Sciatic nerve (tissue), 2 donors: ENCODE results near the gene FEM1B. TPM values are rescaled to one million over a fixed set of nuclear protein-coding genes. Genes with fewer than 3 reads are reported as not detected.

ENCODE experiments used
- ATAC-seq: fragments of 200-7000 bp; cut with Tn5 transposase; one replicate; pipeline ENCODE4 v1.9.1; 2020; ENCODE audit warnings: mild to moderate bottlenecking, moderate library complexity
- DNase-seq: peaks from one replicate; pipeline ENCODE4 v3.0.0-alpha.2; 2020; ENCODE audit warnings: low spot score
- intact Hi-C: fragments of 100-400 bp; cut with DNase I; formaldehyde crosslinking; loops from one replicate; pipeline ENCODE4 v1.14.2; 2022
- total RNA-seq: library from RNA; stranded (reverse); fragmentation: NEBNext Ultra II Directional; extraction: Animal tissue kit (Norgen Biotek cat#: 25700); gene quantifications from one replicate; pipeline ENCODE4 v1.2.1, GENCODE V29; 2021
- donor health status: DM: no; HTN: no; CAD: no.
- donor health status: DM: no; HTN: no; CAD: no.

FEM1B gene
- total RNA-seq, 1 donor from 2014 or later = 58.0 TPM

DNA sequence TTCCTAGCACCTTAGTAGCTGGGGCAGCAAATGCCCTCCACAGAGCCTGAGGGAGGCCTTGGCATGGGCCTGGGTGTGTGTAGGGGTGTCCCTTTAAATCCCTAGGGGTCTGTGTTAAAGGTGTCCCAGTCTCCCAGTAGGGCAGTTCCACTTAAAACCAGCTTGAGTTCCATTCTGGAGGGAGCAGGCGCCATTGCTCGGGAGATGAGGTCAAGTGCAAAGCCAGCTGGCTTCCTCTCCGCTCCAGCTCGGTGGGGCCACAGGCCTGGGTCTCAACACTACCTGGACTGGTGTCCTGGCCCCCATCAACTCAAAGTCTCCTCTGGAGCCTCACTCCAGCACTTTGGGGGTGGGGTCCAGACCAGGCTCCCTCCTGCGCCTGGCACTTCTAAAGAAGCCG, 25.2 kb downstream of the FEM1B start:
- intact Hi-C loops = loop anchor here (10.0 kb wide), 1 partner anchor 252 kb away; no protein-coding TSS in a partner anchor
- no peak for ATAC-seq
- no peak for DNase-seq

DNA sequence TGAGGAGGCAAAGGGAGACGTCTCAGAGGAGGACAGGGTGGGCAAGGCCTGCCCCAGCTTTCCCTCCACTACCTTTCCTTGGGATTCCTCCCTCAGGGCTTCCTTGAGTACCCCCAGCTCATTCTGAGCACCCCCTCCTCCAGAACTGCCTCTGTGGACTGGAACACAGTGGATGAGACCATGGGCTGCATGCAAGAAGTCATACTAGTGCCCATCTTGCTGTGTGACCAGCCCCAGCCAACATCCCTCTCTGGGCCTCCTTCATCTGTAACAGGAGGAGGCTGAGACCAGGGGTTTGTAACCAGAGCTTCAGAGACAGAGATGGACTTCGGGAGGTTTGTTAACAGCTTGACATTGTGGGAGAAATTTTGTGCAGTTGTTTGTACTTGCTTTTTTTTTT, 25.6 kb downstream of the FEM1B start:
- DNase-seq (no peak), ATAC-seq (no peak)
- intact Hi-C loops = loop anchor here (10.0 kb wide), 1 partner anchor 252 kb away; no protein-coding TSS in a partner anchor

DNA sequence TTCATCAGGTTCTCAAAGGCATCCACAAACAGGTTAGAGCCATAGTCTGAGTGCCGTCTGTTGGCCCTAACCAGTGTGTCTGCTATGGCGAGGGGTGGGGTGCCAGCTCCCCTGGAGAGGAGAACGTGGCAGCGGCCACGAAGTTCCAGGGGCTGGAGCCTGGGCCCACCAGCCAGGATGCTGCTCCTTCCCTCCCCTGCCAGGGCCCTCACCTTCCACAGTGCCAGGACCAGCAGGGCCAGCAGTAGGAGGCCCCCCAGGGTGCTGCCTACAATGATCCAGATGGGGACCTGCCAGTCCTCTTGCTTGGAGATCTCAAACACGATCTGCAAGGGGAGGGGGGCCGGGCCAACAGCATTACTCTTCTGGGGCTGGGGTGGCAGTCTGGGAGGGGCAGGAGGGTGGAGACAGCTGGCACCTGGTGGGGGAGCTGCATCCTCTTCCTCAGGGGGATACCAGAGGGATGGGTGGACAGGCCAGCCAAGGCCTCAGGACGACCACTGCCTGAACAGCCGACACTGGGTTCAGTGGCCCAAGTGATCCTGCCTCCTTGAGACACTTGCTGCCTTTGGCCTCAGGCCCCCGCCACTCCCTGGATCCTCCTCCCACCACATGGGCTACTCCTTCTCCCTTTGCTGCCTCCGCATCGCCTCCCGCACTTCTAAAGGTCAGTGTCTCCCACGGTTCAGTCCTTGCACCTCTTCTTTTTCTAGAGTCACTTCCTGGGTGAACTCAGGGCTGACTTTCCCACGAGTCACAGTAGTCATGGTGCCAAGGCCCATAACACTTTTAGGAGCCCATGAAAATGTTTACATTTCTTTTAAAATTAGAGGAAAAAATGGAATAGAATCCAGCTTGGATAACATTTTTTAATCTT, 26.3 kb downstream of the FEM1B start:
- no peak for ATAC-seq

DNA sequence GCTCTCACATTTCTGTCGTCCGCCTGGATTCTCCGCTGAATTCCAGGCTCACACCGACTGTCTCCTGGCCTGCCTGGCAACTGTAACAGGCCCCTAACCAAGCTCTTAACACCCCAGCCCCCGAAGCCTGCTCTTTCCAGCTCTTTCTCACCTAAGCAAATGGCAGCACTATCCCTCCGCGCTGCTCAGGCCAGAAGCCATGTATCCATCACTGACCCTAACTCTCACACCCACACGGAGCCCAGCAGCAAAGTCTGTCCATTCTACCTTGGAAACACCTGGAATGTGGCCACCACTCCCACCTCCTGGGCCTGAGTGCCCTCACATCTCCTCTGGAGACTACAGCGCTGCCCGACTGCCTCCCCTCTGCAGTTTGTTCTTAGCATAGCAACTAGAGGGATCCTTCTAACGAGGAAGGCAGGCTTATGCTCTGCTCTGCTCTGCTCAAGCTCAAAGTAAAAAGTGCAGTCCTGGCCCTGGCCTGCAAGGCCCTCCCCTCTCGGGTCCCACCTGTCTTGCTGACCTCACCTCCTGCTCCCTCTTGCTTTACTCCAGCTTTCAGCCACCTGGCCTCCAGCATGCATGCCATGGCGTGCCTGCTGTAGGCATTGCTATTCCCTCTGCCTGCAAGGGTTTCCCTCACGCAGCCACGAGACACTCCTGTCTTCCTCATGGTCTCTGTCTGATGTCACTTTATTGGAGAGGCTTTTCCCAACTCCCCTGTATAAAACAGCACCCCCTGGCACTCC, 27.2 kb downstream of the FEM1B start:
- intact Hi-C loops = loop anchor here (10.0 kb wide), 1 partner anchor 250 kb away; no protein-coding TSS in a partner anchor
- DNase-seq = no peak

More for the DNA sequence above, 26.3 kb downstream of the FEM1B start:
- DNase-seq = no peak
- intact Hi-C loops = loop anchor here (10.0 kb wide), 1 partner anchor 251 kb away; no protein-coding TSS in a partner anchor

DNA sequence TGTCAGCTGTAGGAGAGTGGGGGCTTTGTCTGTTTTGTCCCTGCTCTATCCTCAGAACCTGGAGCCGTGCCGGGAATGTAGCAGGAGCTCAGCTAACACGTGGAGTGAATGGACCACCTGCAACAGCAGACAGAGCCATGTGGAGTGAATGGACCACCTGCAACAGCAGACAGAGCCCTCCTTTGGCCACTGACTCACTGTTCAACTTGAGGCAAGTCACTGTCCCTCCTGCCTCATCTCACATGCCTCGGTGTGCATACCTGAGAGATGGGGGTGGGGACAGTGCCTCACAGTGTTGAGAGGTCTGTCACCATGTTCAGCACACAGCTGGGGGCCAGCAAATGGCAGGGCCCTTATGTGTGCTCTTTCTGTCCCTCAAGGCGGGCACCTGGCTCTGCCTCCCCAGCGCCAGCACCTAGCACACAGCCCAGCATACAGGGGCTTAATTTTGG, 27.9 kb downstream of the FEM1B start:
- no peak for ATAC-seq
- no peak for DNase-seq
- intact Hi-C loops = loop anchor here (10.0 kb wide), 1 partner anchor 249 kb away; no protein-coding TSS in a partner anchor

More for the DNA sequence above, 27.2 kb downstream of the FEM1B start:
- ATAC-seq = no peak

DNA sequence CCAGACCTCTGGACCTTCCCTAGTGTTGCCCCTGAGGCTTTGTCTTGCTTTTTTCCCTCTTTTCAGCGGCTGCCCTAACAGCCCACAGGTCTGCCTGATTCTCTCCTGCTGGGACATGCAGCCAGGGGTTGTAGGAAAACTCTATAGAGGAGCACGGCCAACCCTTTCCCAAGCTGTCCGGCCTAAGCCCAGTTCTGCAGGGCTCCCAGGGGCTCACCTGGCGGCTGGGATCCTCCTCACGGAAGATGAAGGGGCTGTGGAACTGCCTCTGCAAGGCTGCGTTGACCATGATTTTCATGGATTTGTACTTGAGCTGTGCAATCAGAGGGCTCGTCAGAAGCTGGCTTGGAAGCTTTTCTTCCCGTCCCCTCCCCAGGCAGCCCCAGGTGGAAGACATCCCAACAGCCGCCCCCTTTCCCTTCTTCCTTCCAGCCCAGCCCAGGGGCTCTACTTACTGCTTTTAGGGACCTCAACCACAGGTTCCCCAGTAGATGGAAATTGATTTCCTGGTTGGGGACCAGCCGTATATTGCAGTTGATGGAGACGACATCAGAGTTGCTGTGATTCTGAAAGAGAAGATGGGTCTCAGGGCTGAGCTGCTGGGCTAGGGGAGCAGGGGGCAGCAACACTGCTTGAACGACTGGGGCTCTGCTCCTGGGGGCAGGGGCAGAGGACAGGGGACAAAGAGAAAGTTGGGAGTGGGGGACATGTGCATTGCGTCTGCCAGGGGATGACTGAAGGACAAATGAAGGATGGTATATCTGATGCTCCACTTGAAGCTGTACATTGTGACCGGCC, 29.8 kb downstream of the FEM1B start:
- intact Hi-C loops = loop anchor here (10.0 kb wide), 1 partner anchor 247 kb away; no protein-coding TSS in a partner anchor
- ATAC-seq (no peak), DNase-seq (no peak)

DNA sequence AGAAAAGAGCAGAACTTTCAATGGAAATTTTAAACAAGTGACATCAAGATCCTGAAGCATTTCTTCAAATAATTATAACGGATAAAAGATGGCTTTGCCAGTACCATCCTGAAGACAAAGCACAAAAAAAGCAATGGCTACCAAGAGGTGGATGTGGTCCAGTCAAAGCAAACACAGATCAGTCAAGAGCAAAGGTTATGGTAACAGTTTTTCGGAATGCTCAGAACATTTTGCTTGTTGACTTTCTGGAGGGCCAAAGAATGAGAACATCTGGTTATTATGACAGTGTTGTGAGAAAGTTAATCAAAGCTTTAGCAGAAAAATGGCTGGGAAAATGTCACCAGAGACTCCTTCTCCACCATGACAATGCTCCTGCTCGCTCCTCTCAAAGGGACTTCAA, 31.5 kb downstream of the FEM1B start:
- DNase-seq (no peak), ATAC-seq (peak; percentile 18)
- intact Hi-C loops = loop anchor here (10.0 kb wide), 1 partner anchor 246 kb away; no protein-coding TSS in a partner anchor

DNA sequence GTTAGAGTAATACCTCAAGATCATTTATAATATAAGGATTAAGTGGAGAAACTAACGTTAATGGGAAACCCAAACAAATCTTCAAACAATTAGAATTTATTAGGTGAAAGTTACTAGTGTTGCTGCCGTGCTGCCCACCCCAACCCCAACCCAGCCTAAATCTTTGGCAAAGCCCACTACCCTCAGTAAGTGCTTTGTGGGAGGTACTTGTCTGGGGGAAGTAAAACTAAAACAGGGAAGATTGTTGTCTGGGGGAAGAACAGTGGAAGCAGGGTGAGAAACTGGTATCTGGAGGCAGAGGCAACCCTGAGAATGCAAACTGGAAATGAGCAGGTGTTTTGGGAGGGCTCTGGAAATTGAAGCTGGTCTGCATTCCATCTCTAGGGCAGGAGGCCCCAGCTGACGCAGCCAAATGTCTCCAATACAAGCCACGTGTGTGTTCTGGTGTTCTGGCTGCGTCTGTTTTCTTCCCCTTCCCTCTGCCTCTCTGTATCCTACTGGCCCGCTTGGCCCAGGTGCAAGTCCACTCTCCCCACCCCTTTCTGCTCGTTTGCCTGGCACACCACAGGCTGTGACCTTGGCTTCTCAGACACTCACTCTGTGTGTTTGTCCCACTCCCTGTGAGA, 32.7 kb downstream of the FEM1B start:
- DNase-seq (no peak), ATAC-seq (peak; percentile 51)
- intact Hi-C loops = no loop called here

DNA sequence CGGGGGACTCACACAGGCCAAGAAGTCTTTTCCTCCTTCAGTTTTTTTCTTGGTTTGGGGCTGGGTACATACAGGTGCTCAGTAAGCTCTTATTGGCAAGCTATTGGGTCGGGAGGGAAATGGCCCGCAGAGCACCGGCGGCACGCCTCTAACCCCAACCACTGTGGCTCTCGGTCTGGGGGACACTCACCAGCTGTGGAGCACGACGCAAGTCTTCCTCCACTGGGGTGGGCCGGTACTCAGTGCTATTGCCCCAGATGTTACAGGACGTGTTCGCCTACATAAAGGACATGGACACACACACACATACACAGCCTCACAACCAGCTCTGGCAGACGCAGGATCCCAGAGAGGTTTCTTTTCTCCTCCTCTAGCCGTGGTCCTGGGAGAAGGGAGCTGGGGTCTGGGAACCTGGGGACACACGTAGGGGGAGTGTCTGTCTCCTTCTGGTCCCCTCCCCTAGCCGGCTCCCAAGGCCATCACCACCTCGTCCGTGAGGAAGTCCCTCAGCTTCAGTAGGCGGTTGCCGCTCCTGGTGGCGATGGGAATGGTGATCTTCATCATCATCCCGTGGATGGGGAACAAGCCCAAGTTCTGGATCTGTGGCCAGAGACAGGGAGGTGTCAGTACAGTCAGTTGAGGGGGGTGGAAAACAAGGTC, 33.4 kb downstream of the FEM1B start:
- intact Hi-C loops = no loop called here
- DNase-seq = no peak

DNA sequence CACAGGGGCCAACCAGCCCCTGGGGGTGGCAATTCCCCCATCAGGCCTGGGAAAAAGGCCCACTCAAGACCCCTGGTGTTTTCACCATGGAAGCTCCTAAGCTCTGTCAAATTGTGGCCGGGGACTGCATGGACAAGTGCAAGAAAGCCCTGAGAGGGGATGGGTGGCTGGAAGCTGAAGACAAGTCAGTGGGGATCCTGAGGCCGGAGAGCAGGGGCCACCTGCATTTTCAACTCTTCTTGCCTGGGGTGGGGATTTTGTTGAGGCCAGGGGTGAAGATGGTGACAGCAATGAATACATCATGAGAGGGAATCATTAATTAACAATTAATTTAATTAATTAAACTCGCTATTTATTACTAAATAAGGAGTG, 33.9 kb downstream of the FEM1B start:
- intact Hi-C loops = no loop called here
- DNase-seq = no peak

More for the DNA sequence above, 33.4 kb downstream of the FEM1B start:
- ATAC-seq = no peak

DNA sequence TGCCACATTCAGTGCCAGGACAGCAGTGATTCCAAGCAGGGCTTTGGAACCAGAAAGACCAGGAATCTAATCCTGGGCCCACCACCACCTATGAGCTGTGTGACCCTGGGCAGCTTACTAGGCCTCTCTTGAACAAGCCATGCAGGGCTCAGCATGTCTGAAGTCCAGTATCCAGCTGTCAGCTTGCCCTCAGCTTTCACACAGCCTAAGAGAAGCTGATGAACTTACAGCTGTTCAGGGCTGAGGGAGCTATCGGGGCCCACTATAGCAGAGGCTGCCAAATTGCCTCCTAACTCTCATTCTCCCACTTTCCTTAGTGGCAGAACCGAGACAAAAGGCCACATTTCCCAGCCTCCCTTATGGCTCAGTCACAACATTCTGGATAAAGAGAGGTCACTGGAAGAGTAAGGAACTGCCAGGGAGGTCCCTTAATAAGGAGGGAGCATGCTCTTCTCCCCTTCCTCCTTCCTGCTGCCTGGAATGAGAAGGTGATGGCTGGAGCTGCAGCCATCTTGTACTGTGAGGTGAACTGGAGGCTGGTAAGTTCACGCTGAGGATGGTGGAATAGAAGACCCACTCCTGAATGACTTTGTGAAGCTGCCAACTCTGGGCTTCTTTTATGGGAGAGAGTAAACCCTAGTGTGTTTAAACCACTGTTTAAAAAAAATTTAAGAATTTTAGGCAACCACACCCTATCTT, 34.5 kb downstream of the FEM1B start:
- DNase-seq = no peak
- intact Hi-C loops = no loop called here

More for the DNA sequence above, 33.9 kb downstream of the FEM1B start:
- no peak for ATAC-seq

DNA sequence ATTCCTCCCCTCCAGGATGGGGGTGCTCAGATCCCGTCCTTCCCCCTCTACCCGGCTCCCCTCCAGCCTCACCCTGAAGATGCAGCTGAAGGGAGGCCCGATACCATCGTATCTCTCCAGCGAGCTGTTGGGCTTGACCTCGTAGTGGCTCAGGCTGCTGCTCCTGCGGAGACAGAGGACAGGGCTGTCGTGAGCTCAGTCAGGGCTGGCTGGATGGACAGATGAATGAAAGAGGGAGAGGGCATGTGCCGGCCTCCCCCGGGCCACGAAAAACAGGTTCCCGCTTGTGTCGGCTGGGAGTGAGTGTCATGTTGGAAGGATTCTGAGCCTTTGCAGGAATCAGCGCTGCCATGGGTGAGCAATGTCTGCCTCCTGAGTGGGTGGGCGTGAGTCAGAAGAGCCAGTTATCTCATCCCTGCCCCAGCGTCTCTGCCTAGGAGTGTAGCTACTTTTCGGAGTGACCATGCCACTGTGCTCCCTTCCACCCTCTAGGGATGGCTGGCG, 35.2 kb downstream of the FEM1B start:
- intact Hi-C loops = no loop called here
- DNase-seq (peak; percentile 54), ATAC-seq (no peak)

More for the DNA sequence above, 34.5 kb downstream of the FEM1B start:
- no peak for ATAC-seq

DNA sequence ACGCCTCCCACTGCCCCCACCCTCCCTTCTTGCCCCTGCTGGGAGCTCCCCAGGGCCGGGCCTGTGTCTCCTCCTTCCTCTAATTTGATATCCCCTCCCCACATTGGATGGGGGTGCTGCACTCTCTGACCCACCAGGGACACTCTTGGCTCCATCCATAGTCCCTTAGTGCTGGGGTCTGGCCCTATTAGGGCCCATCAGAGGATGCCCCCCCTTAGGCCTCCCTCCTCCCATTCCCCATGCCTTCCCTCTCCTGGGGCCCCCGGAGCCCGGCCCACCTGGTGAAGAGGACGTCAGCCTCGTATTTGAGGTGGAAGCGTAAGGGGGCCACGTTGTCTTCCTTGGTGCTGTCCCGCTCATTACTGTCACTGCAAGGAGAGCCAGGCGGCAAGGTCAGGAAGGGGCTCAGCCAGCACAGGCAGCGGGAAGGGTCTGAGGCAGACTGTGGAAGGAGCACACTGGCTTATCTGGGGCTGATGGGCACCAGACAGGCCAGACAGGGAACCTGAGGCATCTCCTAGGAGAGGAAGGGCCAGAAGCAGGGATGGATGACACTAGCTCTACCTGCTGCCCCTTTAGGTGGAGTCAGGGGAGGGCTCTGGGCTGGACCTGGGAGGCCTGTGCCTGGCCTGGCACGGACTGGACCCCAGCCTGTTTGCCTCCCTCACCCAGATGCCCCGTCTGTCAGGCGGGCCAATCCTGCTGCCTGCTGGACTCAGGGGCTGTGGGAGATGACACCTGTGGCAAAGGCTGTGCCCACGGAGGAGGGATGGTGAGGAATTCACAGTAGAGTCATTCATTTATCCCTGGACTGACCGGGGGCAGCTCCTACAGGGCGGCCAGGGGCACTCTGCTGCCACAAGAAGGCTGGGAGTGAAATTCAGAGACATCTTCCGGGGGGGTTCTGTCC, 36.2 kb downstream of the FEM1B start:
- ATAC-seq (no peak), DNase-seq (peak; percentile 50)
- intact Hi-C loops = no loop called here

DNA sequence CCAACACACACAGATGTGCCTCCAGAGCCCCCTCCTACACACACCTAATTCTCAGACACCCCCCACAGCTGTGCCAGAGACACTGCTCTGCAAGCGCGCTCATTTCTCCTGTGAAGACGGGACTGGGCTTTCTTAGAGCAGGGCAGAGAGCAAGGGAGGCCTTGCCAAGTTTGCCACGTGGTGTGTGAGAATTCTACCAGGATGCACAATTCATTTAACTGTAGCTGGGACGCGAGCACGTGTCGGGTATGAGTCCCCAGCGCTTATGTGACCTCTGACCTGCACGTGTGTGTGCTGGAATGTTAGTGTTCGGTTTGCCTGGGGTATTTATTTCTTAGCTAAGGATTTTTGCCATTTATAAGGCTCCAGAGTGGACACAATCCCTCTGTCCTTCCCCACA, 37.0 kb downstream of the FEM1B start:
- peak; percentile 78 for ATAC-seq
- peak; percentile 66 for DNase-seq
- intact Hi-C loops = no loop called here

DNA sequence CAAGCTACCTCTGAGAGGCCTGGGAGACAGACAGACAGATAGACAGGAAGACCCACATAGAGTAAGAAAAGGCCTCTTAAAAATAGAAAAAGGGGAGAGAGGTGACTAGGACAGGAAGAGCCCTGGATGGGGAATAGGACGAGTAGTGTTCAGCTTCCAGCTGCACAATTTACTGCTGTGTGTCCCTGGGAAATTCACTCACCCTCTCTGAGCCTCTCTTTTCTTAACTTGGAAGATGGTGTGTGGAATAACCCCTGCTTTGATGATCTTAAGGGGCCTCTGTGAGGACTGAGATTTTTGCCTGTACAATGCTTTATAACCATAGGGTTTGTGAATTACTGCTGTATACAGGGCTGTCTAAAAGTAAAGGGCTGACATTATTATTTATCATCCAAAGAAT, 37.5 kb downstream of the FEM1B start:
- ATAC-seq = no peak
- no peak for DNase-seq
- intact Hi-C loops = no loop called here

DNA sequence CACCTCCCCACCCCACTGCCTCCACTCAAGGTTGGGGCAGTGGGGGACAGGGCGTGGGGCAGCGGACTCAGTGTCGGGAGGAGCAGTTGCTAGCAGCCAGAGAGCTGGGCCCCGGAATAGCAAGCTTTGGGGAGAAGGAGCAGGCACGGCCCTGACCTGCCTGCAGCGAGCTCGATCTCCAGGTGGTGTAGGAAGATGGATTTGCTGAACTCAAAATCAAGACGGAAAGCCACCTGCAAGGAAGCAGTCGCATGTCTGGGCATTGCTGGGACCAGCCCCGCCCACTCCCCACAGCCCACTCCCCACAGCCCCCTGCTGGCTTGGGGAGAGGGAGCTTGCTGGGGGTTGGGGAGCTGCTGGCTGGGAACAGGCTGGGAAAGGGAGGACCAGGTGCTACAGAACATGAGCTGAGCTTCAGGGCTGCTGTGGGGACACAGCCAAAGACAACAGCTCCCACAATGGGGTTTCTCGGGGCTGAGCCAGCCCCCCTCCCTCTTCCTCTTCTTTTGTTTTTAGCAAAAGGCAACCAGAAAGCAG, 38.0 kb downstream of the FEM1B start:
- intact Hi-C loops = no loop called here
- ATAC-seq (peak; percentile 36), DNase-seq (peak; percentile 42)
